H4 (cell line): ENCODE results near the gene PEA15. TPM values are rescaled to one million over a fixed set of nuclear protein-coding genes. Genes with fewer than 3 reads are reported as not detected.
A peak's percentile ranks its signal among the peaks of the same experiment; 100 is the strongest.

Source experiments
- DNase-seq: peaks from one replicate; pipeline ENCODE4 v3.0.0-alpha.2; 2015; ENCODE audit warnings: low spot score
- total RNA-seq: library from RNA; depleted of rRNA; stranded (reverse); fragments of >200 nt; shearing (Covaris generic); gene quantifications from 2 replicates; pipeline ENCODE4 v1.2.3, GENCODE V29; 2014

Gene PEA15
- total RNA-seq, 1 experiment from 2014 or later: 50.7 TPM

- DNase-seq: no peak
Measured at GRCh38 chr1:160179336-160179735, 25.8 kb upstream of the PEA15 start.

DNA sequence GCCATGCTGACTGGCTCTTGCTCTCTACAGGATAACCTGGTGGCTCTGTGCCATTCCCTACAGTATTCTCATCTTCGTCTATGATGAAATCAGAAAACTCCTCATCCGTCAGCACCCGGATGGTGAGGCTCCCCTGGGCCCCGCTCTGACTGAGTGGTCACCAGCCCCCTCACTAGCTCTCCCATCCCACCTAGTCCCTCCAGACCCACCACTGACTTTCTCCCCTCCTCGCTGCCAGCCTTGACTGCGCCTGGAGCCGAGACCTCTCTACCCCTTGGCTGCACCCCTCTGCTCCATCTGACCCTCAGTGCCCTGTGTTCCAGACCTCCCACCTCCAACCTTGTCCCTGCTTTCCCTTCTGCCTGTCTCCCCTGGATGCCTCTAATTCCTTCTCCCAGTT, 18.9 kb upstream of the PEA15 start:
- no peak for DNase-seq

DNA sequence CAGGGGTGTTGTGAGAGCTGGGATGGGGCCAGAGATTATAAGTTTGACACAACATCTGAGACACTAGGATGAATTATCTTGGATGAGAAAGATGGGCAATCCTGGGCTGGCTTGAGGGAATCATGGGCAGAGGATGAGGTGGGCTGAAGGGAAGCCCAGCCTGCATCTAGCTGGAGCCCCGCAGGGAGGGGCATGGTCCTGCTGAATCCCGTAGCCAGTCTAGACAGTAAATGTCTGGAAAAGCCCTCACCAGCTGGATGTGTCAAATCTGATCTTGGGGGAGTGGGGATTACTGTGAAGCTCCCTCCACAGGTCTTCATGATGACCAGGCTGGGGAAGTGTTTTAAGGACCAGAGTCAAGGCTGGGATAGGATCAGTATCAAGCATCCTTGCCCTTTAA, 18.5 kb upstream of the PEA15 start:
- DNase-seq: no peak

- DNase-seq: no peak
Measured at GRCh38 chr1:160187407-160187806, 17.8 kb upstream of the PEA15 start.

DNA sequence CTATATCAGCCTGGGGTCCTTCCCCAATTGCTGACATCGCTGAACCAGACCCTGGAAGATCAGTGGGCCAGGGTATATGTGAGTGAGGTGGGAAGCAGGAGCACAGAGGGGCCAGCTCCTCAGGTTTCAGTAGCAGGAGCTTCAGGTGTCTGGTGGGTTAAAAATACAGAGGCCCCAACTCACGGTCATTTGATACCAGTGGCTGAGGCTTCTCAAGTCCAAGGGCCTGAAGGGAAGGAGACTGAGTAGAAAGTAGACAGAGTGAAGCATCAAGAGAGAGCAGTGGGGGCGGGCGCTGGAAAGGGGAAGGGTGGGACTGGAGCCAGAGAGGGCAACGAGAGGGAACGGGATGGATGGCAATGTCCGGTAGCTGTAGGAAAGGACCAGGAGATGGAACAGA, 16.8 kb upstream of the PEA15 start:
- DNase-seq: no peak

GRCh38 chr1:160189649-160190625, 15.2 kb upstream of the PEA15 start, which contains the start of gene CASQ1:
CASQ1 (plus strand) TSS chr1:160190575; CDS start chr1:160190752, 177 bp downstream.
- no peak for DNase-seq

DNA sequence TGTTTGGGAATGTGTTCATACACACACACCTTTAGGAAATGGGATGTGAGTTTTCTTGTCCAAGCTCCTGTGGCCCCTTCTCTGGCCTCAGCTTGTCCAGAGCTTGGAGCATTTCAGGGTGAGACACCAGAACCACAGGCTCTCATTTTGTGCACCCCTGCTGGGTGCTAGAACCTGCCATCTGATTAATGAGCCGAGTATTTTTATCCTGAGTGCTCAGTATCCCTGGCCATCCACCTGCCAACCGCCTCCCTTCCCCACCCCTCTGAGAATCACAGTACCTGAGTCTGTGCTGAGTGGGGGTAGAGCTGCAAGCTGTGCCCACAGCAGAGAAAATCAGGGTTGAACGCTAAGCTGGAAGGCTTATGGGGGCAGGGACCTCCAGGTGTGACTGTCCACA, 13.4 kb upstream of the PEA15 start:
- DNase-seq: no peak

DNA sequence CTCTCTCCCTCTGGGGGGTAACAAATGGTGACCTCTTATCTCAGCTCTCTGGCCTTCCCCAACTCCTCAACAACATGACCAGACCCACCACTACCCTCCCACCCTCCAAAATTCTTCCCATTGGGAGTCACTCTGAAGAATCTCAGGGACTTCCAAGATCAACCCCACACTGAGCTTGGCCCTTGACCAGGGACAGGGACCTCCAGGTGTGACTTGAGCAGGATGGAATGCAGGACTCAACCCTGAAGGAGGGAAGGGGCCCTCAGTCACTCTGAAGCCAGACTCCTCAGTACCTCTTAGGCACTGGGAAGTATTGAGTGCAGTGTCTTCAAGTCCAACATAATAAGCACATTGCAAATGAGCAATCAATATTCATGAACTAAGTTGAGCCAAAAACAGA, 12.9 kb upstream of the PEA15 start:
- DNase-seq: no peak

GRCh38 chr1:160193091-160193819, 11.9 kb upstream of the PEA15 start:
- DNase-seq: peak; percentile 73

DNA sequence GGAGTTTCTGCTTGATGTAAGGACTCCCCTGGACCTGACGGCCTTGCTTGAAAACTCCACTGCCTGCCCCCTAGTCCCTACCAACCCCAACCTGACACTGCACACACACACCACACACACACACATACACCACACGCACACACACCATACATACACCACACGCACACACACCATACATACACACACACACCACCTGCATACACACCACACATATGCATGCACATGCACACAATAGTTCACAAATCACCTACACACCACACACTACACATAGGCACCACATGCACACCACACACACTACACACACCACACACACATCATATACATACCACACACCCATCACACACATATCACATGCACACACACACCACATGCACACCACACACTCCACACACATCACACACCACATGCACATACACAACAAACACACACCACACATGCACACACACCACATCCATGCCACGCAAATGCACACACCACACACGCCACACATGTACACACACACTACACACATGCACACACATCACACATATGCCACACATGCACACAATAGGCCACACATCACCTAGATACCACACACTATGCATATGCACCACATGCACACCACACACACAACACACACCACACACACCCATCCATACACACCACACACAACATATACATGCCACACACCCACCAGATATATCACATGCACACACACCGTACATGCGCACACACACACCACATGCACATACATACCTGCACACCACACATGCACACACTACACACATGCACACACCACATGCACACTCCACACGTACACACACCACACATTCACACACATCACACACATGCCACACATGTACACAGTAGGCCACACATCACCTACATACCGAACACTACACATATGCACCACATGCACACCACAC, 11.1 kb upstream of the PEA15 start:
- no peak for DNase-seq

DNA sequence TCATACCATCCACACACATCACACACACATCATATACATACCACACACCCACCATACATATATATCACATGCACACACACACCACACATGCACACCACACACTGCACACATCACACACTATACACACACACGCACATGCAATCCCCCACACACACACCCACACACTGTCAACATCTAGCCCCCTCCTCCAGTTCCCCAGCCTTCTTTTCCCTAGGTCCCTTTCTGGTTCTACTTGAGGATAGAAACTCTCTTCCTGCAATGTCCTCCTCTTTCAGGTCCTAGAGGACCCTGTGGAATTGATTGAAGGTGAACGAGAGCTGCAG, 10.5 kb upstream of the PEA15 start:
- no peak for DNase-seq

- DNase-seq: no peak
Measured at GRCh38 chr1:160196143-160196542, 9.0 kb upstream of the PEA15 start.

- DNase-seq: no peak
Measured at GRCh38 chr1:160197231-160197630, 8.0 kb upstream of the PEA15 start.

- no peak for DNase-seq
Measured at GRCh38 chr1:160200786-160201185, 4.4 kb upstream of the PEA15 start.

DNA sequence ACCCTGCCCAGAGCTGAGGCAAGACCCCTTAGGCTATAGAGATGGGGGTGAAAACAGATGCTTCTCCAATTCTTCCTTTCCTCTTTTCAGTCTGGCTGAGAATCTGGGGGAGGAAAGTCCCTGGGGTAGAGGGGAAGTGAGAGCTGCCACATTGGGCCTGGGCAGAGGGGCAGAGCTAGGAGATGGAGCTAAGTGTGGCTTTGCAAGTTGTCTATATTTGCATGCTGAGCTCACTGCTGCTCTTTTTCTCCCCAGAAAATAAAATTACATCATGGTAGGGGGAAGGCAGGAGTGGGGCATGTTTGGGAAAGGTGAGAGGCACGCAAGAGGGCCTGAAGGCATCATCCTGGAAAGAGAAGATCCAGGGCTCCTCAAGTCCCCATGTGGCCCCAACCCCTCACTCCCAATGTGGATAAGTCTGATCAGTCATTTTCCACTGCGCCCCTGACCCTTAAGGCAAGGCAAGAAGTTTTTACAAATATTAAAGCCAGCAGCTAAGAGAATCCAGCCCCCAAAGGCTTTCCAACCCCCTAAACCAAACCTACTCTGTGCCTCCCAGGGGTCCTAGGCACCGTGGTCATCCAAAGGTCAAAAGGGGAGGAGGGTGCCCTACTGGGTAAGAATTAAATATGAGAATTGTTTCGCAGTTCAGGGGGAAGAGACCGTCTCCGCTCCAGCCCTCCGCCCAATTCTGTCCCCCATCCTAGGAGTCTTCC, 500 bp upstream of the PEA15 start:
- no peak for DNase-seq

DNA sequence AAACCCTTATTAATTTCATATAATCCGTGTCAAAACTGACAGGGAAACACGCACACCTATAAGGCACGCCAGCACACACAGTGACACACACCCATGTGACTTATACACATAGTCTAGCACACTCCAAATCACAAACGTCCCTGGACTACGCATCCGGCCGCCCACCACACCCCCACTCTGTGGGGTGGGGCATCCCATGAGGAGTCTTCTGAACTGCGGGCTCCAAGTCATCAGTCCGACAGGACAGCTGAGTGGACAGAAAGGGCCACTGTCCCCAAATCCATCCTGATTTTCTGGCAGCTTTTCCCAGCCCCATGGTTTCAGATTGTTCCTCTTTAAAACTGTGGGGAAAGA, 829 bp downstream of the PEA15 start:
- peak; percentile 52 for DNase-seq

DNA sequence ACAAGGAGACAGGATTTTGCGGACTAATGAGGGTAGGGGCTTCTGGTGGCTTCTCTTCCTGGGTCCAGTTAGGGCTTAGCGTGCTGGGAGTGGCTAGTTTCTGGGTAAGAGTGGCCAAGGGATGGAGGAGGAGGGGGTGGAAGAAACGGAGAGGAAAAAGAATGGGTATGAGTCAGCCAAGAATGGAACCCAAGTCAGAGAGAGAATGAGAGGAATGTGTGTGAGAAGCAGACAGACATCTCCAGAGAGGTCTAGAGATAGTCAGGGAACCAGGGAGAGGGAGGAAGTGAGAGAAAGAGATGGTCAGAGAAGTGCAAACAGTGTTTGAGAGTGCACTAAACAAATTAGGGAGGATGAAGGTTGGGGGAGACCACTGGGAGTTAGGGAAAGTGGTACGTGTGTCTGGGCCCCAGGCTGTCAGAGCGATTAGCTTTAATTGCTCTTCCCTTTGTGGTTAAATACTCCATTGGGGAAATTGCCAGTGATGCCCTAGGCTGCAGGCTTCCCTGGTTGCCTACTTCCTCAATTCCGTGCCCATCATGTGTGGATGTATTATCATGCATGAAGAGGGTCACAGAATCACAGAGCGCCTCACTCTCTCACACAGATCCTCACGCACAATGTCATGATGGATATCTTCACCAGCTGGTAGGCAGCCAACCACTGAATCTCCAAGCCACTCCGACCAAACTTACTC, 1.4 kb downstream of the PEA15 start:
- peak; percentile 60 for DNase-seq

DNA sequence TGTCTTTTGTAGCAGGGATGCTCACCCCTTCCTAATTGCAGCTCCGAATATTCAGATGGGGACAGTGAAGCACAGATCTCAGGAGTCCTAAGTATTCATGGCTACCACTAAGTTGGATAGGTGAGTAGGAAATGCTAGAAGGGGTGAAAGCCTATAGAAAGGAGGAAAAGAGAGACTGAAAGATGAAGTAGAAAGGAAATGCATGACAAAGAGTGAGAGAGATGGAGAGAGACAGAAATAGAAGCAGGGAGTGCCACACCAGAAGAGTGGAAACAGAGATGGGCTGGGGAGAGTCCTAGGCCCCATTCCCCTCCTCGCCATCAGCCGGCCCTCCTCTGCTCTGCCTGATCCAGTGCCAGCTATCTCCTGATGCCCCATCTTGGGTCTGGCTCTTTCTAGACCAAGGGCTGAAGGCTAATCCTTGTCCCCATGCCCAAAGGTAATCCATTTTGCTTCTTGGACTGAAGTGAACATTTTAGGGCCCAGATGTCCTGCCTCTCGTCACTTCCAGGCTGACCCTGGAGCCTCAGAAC, 2.0 kb downstream of the PEA15 start:
- no peak for DNase-seq

DNA sequence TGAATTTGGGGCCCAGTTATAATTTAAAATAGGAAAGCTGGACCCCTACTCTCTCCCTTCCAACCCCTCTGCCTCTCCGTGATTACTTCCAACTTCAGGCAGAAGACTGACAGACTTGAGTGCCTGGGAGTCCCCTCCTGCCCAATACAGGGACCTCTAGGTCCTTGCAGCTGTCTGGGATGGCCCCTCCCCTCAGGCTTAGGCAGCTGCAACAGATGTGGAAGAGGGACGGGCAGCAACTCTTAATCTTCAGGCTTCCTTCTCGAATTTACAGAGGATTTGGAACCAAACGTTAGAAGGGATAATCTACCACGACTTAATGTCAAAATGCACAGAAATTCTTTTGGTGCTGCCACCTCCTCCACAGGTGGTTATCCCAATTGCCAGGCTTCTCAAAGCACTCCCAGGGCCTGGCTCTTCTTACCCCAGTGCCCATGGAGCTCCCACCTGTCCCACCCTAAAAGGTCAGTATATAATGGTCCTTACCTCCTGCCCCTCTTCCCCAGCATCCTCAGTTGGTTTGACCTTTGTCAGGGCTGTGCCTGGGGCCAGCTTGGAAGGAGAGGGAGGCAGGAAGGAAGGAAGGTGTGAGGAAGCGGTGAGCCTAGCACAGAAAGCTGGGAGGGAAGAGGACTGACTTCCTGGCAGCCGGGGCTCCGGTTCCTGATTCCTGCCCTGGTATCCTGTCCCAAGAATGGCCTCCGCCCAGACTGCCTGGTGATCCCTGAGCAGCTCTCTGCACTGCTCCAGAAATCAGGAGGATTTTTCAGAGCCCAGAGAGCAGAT, 2.8 kb downstream of the PEA15 start:
- DNase-seq: no peak
